OCI-LY1 (cell line): Measurements from ENCODE around the gene PSME4.

Experiments used
- EZH2 ChIP-seq: fragments of 200-600 bp; sonication (generic), shearing (Covaris generic); IDR thresholded peaks from 2 replicates; pipeline ENCODE4 v1.8.0; 2017; ENCODE audit warnings: borderline replicate concordance, mixed run types, mild to moderate bottlenecking, antibody characterized with exemption, low read length, moderate library complexity, mixed read lengths
- TF ChIP-seq, protein P1 (sequence below): fragments of 200-600 bp; sonication (generic), shearing (Covaris generic); IDR thresholded peaks from 2 replicates; pipeline ENCODE4 v1.5.1; 2017; ENCODE audit warnings: mild to moderate bottlenecking, antibody characterized with exemption, low read length, moderate library complexity, mixed read lengths

DNA sequence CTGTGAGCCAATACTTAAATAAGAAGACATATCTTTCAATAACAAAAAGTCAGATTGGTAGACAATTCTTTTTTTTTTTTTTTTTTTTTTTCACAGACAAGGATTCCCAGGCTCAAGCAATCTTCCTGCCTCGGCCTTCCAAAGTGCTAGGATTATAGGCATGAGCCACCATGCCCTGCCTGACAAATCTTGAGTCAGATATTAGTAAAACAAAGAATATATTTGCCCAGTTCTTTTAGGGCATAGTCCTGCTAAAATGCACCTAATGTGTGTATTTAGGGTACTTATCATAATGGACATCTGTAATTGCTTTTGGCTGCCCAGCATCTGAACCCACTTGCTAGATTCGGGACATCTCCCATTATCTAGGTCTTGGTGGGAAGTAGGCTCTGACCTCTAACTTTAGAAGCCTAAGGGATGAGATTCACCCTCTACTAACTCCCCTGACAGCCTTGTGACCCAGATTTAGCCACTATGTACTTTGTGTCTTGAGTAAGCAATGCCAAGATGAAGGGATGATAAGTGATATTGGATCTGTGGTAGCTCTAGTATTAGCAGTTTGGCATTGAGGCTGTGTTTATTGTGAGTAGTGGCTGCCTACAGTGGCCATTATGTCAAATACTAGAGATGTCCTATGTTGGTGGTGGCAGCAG is 18.5 kb upstream of the PSME4 start:
- TF ChIP-seq, protein P1, sequence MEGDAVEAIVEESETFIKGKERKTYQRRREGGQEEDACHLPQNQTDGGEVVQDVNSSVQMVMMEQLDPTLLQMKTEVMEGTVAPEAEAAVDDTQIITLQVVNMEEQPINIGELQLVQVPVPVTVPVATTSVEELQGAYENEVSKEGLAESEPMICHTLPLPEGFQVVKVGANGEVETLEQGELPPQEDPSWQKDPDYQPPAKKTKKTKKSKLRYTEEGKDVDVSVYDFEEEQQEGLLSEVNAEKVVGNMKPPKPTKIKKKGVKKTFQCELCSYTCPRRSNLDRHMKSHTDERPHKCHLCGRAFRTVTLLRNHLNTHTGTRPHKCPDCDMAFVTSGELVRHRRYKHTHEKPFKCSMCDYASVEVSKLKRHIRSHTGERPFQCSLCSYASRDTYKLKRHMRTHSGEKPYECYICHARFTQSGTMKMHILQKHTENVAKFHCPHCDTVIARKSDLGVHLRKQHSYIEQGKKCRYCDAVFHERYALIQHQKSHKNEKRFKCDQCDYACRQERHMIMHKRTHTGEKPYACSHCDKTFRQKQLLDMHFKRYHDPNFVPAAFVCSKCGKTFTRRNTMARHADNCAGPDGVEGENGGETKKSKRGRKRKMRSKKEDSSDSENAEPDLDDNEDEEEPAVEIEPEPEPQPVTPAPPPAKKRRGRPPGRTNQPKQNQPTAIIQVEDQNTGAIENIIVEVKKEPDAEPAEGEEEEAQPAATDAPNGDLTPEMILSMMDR = no peak
- TF ChIP-seq EZH2 = no peak
